Astrocyte (in vitro differentiated cells and primary cell): ENCODE results near the gene EML6.

Source experiments
- CTCF ChIP-seq: IDR thresholded peaks from 2 replicates; pipeline ENCODE4 v1.5.1; 2011; ENCODE audit warnings: low read depth, mild to moderate bottlenecking, inconsistent platforms, low read length, moderate library complexity; ENCODE audit not compliant: insufficient read depth
- EZH2 ChIP-seq: IDR thresholded peaks from 2 replicates; pipeline ENCODE4 v1.6.1; 2012; ENCODE audit warnings: mild to moderate bottlenecking, low read length, inconsistent platforms; ENCODE audit not compliant: insufficient read depth

GRCh38 chr2:54975175-54975574 is 251.7 kb downstream of the EML6 start:
- TF ChIP-seq CTCF (no peak), EZH2 (no peak)
